Renal cortex interstitium (tissue), 11 donors: ENCODE results near the gene CHI3L1. TPM values are rescaled to one million over a fixed set of nuclear protein-coding genes. Genes with fewer than 3 reads are reported as not detected.

ENCODE experiments used
- DNase-seq, 11 donors: peaks; one replicate each; pipeline ENCODE4 v3.0.0-alpha.2; 2013; ENCODE audit warnings: low read depth in 9 of 11, low spot score in 4 of 11; ENCODE audit errors: extremely low read depth in 1 of 11
- polyA plus RNA-seq, 3 donors: library from polyadenylated mRNA; unstranded; fragments of 120-200 nt; gene quantifications; one replicate each; pipeline ENCODE4 v1.2.1, GENCODE V29; 2013; ENCODE audit not compliant: insufficient read length in 3 of 3

CHI3L1 gene
- polyA plus RNA-seq, 3 donors = 6.7 to 12.4 (median 9.0) TPM

GRCh38 chr1:203173566-203173965, 12.9 kb downstream of the CHI3L1 start:
- no peak for DNase-seq

- no peak for DNase-seq
Measured at GRCh38 chr1:203173011-203173555, 13.4 kb downstream of the CHI3L1 start.

GRCh38 chr1:203172184-203173010, 14.1 kb downstream of the CHI3L1 start:
- DNase-seq = no peak

- no peak for DNase-seq
Measured at GRCh38 chr1:203171341-203172183, 14.9 kb downstream of the CHI3L1 start.

GRCh38 chr1:203170625-203171330, 15.7 kb downstream of the CHI3L1 start:
- DNase-seq = no peak

- no peak for DNase-seq
Measured at GRCh38 chr1:203169770-203170520, 16.6 kb downstream of the CHI3L1 start.

- DNase-seq = no peak
Measured at GRCh38 chr1:203168991-203169390, 17.5 kb downstream of the CHI3L1 start.

GRCh38 chr1:203168256-203168786, 18.2 kb downstream of the CHI3L1 start:
- DNase-seq = no peak

- DNase-seq = no peak
Measured at GRCh38 chr1:203167913-203168200, 18.6 kb downstream of the CHI3L1 start.

GRCh38 chr1:203167026-203167912, 19.2 kb downstream of the CHI3L1 start:
- no peak for DNase-seq

GRCh38 chr1:203166192-203166940, 20.1 kb downstream of the CHI3L1 start:
- no peak for DNase-seq

GRCh38 chr1:203165800-203166161, 20.7 kb downstream of the CHI3L1 start:
- no peak for DNase-seq

- no peak for DNase-seq
Measured at GRCh38 chr1:203165101-203165799, 21.3 kb downstream of the CHI3L1 start.

- no peak for DNase-seq
Measured at GRCh38 chr1:203163891-203164635, 22.4 kb downstream of the CHI3L1 start.

- no peak for DNase-seq
Measured at GRCh38 chr1:203162403-203162802, 24.1 kb downstream of the CHI3L1 start.

GRCh38 chr1:203161703-203162102, 24.8 kb downstream of the CHI3L1 start:
- no peak for DNase-seq
